HCT116 (cell line): ENCODE measurements around the gene FKBP10. TPM values are rescaled to one million over a fixed set of nuclear protein-coding genes. Genes with fewer than 3 reads are reported as not detected.

Experiments used
- ATAC-seq: fragments of 200-7000 bp; cut with Tn5 transposase; 2 replicates; pipeline ENCODE4 v1.9.1; 2020; ENCODE audit warnings: mild to moderate bottlenecking, moderate library complexity
- BruUV-seq: library from RNA; stranded (reverse); fragments of 400-500 nt; replicated peaks from 2 replicates; lab custom pipeline; 2021; lab: Mats Ljungman, UMichigan
- CTCF ChIA-PET: fragments of 300-600 bp; sonication (Branson Sonifier 250); formaldehyde crosslinking; loops from one replicate; lab custom pipeline; 2021; ENCODE audit warnings: antibody characterized with exemption; lab: Charles Lee
- POLR2A ChIA-PET: fragments of 300-600, 350-600 bp; sonication (Branson Sonifier 250); formaldehyde crosslinking; loops from one replicate; lab custom pipeline; 2021; ENCODE audit warnings: antibody characterized with exemption; lab: Charles Lee
- RAD21 ChIA-PET, 2 experiments: fragments of 300-600 bp; sonication (Branson Sonifier 250); formaldehyde crosslinking; loops; one replicate each; lab custom pipeline; 2023; ENCODE audit warnings: low total read pairs in 2 of 2; ENCODE audit not compliant: uncharacterized antibody in 2 of 2, unreplicated experiment in 2 of 2, low non-redundant PET in 1 of 2; lab: Charles Lee
- DNase-seq: peaks from one replicate; pipeline ENCODE4 v3.0.0-alpha.2; 2010; ENCODE audit warnings: low read depth, low spot score
- H2AFZ ChIP-seq: fragments of 200-600 bp; shearing (Covaris generic), sonication (generic); 2 replicates; pipeline ENCODE4 v1.6.1; 2017; ENCODE audit warnings: low read depth, mixed run types, mixed read lengths, antibody characterized with exemption, low read length; ENCODE audit not compliant: poor library complexity, severe bottlenecking
- H3K27ac ChIP-seq: 2 replicates; pipeline ENCODE4 v1.5.1; 2012; ENCODE audit warnings: low read depth, low read length
- H3K27me3 ChIP-seq: fragments of 200-600 bp; sonication (generic); 2 replicates; pipeline ENCODE4 v1.6.1; 2016; ENCODE audit warnings: mixed run types, low read length, mixed read lengths; ENCODE audit not compliant: insufficient read depth
- H3K36me3 ChIP-seq, 2 experiments: fragments of 200-500 bp in 1 of 2; fragments of 200-600 bp in 1 of 2; sonication (Bioruptor generic) in 1 of 2; sonication (generic) in 1 of 2; 2 replicates each; pipeline versions ENCODE4 v1.5.1 to v1.6.1; 2014 to 2016; ENCODE audit warnings: low read length in 2 of 2, inconsistent platforms in 1 of 2, mixed read lengths in 1 of 2, mixed run types in 1 of 2; ENCODE audit not compliant: insufficient read depth in 2 of 2, control insufficient read depth in 1 of 2
- H3K4me1 ChIP-seq, 2 experiments: fragments of 200-600 bp in 1 of 2; sonication (generic) in 1 of 2; 2 replicates each; pipeline versions ENCODE4 v1.5.1 to v1.6.1; 2012 to 2017; ENCODE audit warnings: low read length in 2 of 2, inconsistent platforms in 1 of 2, mild to moderate bottlenecking in 1 of 2, mixed read lengths in 1 of 2, mixed run types in 1 of 2, moderate library complexity in 1 of 2; ENCODE audit not compliant: insufficient read depth in 2 of 2, control insufficient read depth in 1 of 2
- H3K4me2 ChIP-seq: fragments of 200-600 bp; sonication (generic); 2 replicates; pipeline ENCODE4 v1.6.1; 2017; ENCODE audit warnings: mixed run types, low read length, mixed read lengths
- H3K4me3 ChIP-seq, 2 experiments: fragments of 200-600 bp in 1 of 2; sonication (generic) in 1 of 2; replicated peaks in 1 of 2; 2 replicates each; pipeline ENCODE4 v1.5.1; 2011 to 2016; ENCODE audit warnings: low read length in 2 of 2, control low read depth in 1 of 2, low read depth in 1 of 2, mild to moderate bottlenecking in 1 of 2, mixed read lengths in 1 of 2, mixed run types in 1 of 2
- H3K79me2 ChIP-seq: fragments of 200-600 bp; sonication (generic); 2 replicates; pipeline ENCODE4 v1.6.1; 2017; ENCODE audit warnings: mild to moderate bottlenecking, mixed run types, low read length, moderate library complexity, mixed read lengths; ENCODE audit not compliant: insufficient read depth
- H3K9ac ChIP-seq: fragments of 200-600 bp; sonication (generic); 2 replicates; pipeline ENCODE4 v1.6.1; 2016; ENCODE audit warnings: low read length, mixed read lengths
- H3K9me2 ChIP-seq: fragments of 200-600 bp; sonication (generic), shearing (Covaris generic); 2 replicates; pipeline ENCODE4 v1.6.1; 2017; ENCODE audit warnings: mixed run types, mild to moderate bottlenecking, moderate library complexity; ENCODE audit not compliant: insufficient read depth
- H3K9me3 ChIP-seq, 2 experiments: fragments of 200-500 bp in 1 of 2; fragments of 200-600 bp in 1 of 2; sonication (Bioruptor generic) in 1 of 2; sonication (generic) in 1 of 2; 2 replicates each; pipeline ENCODE4 v1.6.1; 2014 to 2017; ENCODE audit warnings: low read length in 2 of 2, mixed read lengths in 2 of 2, inconsistent platforms in 1 of 2, low read depth in 1 of 2, mild to moderate bottlenecking in 1 of 2, mixed run types in 1 of 2, moderate library complexity in 1 of 2; ENCODE audit not compliant: control insufficient read depth in 1 of 2, insufficient read depth in 1 of 2
- H4K20me1 ChIP-seq: fragments of 200-600 bp; sonication (generic), shearing (Covaris generic); 2 replicates; pipeline ENCODE4 v1.6.1; 2017; ENCODE audit warnings: mixed run types, mild to moderate bottlenecking, moderate library complexity; ENCODE audit not compliant: insufficient read depth
- EGR1 ChIP-seq: IDR thresholded peaks from 2 replicates; pipeline ENCODE4 v1.6.1; 2012; ENCODE audit warnings: low read depth
- SP1 ChIP-seq: IDR thresholded peaks from 2 replicates; pipeline ENCODE4 v1.6.1; 2012; ENCODE audit warnings: low read depth
- TCF7L2 ChIP-seq: IDR thresholded peaks from 2 replicates; pipeline ENCODE4 v1.7.0; 2011; ENCODE audit warnings: borderline replicate concordance, inconsistent platforms; ENCODE audit not compliant: insufficient read depth, insufficient read length; ENCODE audit errors: extremely low read depth
- intact Hi-C: fragments of 100-400 bp; cut with micrococcal nuclease; formaldehyde crosslinking; loops from 2 replicates; pipeline ENCODE4 v1.10.0; 2022
- total RNA-seq: library from RNA; stranded (reverse); gene quantifications from one replicate; pipeline ENCODE4 v1.2.1, GENCODE V29; 2021; ENCODE audit not compliant: unreplicated experiment
- TF ChIP-seq, protein P1 (sequence below): IDR thresholded peaks from 2 replicates; pipeline ENCODE4 v1.6.1; 2012

Gene FKBP10
- total RNA-seq, 1 experiment from 2014 or later = 78.5 TPM

DNA sequence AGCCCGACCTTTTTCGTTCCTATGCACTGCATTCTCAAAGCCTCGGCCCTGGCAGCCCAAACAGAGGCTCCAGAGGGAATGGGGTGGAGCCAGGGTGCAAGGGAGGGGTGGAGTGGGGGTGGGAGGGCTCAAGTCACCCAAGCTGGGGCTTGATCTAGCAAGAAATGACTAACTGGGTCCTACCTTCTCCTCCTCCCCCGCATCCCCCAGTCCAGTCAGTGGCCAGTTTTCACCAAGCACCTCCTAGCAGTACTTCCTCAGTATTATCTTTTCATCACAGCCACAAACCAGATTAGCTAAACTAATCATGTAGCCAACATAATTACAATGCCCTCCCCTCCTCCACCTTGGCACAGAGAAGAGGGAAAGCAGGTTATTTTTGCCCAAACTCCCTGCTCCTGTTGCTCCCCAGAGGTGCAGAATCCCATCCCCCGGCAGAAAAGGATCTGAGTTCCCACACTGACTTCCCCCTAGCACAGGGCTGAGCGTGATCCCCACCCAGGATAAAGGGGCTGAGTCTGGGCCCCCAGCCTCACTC is 28.5 kb upstream of the FKBP10 start:
- ChIA-PET POLR2A (interaction anchor here (0.5 to 4.5 kb wide), 5 partner anchors 10 to 95 kb away, joined by 3 to 77 read pairs (median 6); no protein-coding TSS in a partner anchor), RAD21 (interaction anchor here in 1 of 2 experiments (0.7 to 2.4 kb wide), 2 partner anchors 16 to 17 kb away, joined by 3 to 13 read pairs; no protein-coding TSS in a partner anchor), CTCF (interaction anchor here (2.6 to 4.2 kb wide), 3 partner anchors 7 to 15 kb away, joined by 28 to 109 read pairs (median 35); no protein-coding TSS in a partner anchor)
- Histone ChIP-seq H3K79me2 (peaks cover 64% of the 10 kb centered on the region), H3K9me3 (no peaks in the 10 kb centered on the region), H3K4me3 (peak overlapping the region; percentile 78 to 80), H2AFZ (no peak overlapping the region), H3K27me3 (no peaks in the 10 kb centered on the region), H3K4me2 (peak overlapping the region; percentile 98), H4K20me1 (no peaks in the 10 kb centered on the region), H3K9me2 (no peaks in the 10 kb centered on the region), H3K4me1 (peaks cover 44 to 70% of the 10 kb centered on the region in 2 experiments), H3K36me3 (no peaks in the 10 kb centered on the region), H3K27ac (peak overlapping the region; percentile 95), H3K9ac (peak overlapping the region; percentile 89)
- BruUV-seq = no TSS peak
- TF ChIP-seq, protein P1, sequence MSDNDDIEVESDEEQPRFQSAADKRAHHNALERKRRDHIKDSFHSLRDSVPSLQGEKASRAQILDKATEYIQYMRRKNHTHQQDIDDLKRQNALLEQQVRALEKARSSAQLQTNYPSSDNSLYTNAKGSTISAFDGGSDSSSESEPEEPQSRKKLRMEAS = no peak
- TF ChIP-seq EGR1 = peak; percentile 94
- TF ChIP-seq SP1 = peak; percentile 27; the same call in 1 of the 2 replicates
- ATAC-seq (peak; percentile 19), DNase-seq (peak; percentile 69)
- intact Hi-C loops = no loop called here

DNA sequence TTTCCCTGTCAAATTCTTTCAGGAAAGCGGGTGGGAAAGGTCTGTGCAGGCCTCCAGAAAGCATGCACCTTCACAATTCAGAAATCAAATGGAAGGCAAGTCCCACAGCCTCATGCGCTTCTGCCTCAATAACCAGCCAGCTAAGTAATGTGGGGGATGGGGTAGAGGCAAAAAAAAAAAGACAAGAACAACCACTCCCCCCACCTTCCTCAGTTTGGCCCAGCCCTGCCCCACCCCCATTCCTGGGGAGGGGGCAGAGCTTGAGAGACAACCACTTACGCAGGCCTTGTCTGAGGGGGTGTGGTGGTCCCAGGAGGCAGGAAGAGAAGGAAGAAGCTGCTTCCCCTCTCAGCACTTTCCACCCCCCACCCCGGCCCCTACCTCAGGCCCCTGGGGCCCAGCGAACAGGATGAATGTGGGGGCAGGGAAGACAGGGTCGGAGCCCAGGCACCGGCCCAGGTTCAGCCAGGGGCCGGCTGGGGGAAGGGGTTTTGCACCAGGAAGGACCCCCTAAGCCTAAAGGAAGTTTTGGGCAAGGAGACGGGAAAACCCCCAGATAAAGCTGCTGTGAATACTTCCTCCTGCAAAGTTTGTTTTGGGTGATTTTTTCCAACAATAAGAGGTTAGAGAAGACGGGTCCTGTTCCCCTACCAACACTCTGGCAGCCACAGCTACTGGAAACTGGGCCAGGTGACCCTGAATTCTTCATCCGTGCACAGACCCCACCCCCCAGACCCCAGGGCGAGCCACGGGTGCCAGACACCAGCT is 27.5 kb upstream of the FKBP10 start:
- Histone ChIP-seq H3K4me2 (peak overlapping the region; percentile 98), H3K9ac (peak overlapping the region; percentile 89), H3K4me1 (peaks cover 34 to 60% of the 10 kb centered on the region in 2 experiments), H3K36me3 (no peaks in the 10 kb centered on the region), H3K27me3 (no peaks in the 10 kb centered on the region), H3K79me2 (peaks cover 54% of the 10 kb centered on the region), H3K9me3 (no peaks in the 10 kb centered on the region), H2AFZ (no peak overlapping the region), H4K20me1 (no peaks in the 10 kb centered on the region), H3K9me2 (no peaks in the 10 kb centered on the region), H3K27ac (peak overlapping the region; percentile 95), H3K4me3 (peak overlapping the region; percentile 78 to 80)
- TSS peak; percentile 53 for BruUV-seq
- no peak for DNase-seq
- POLR2A ChIA-PET = interaction anchor here (0.7 to 4.5 kb wide), 14 partner anchors 8 to 180 kb away, joined by 3 to 77 read pairs (median 6); partner anchors contain the start of genes FKBP10 and P3H4
- ATAC-seq = no peak
- CTCF ChIA-PET = interaction anchor here (0.7 to 4.2 kb wide), 6 partner anchors 8 to 48 kb away, joined by 3 to 109 read pairs (median 16); no protein-coding TSS in a partner anchor
- TF ChIP-seq SP1 = no peak
- TF ChIP-seq TCF7L2 = no peak
- RAD21 ChIA-PET = interaction anchor here (0.7 to 2.4 kb wide), 7 partner anchors 8 to 1267 kb away, joined by 3 to 13 read pairs (median 6); no protein-coding TSS in a partner anchor
- intact Hi-C loops = no loop called here
